WI38 (cell line): ENCODE results near the gene CD4.

Experiments used
- H3K4me3 ChIP-seq: 2 replicates; pipeline ENCODE4 v1.5.1; 2011; ENCODE audit warnings: low read depth, mild to moderate bottlenecking, control low read depth, low read length
- CTCF ChIP-seq: IDR thresholded peaks from 2 replicates; pipeline ENCODE4 v1.5.1; 2012; ENCODE audit warnings: low read depth, mild to moderate bottlenecking, control low read depth, low read length

Gene CD4

GRCh38 chr12:6758506-6759095 is 30.7 kb upstream of the CD4 start:
- no peak for TF ChIP-seq CTCF
- H3K4me3 ChIP-seq: no peak overlapping the region

GRCh38 chr12:6759741-6760140 is 29.6 kb upstream of the CD4 start:
- H3K4me3 ChIP-seq: no peak overlapping the region
- no peak for TF ChIP-seq CTCF

GRCh38 chr12:6763380-6763779 is 25.9 kb upstream of the CD4 start:
- TF ChIP-seq CTCF: no peak

GRCh38 chr12:6764011-6764828 is 25.1 kb upstream of the CD4 start:
- TF ChIP-seq CTCF: no peak
- H3K4me3 ChIP-seq: peak overlapping the region; percentile 51

More at GRCh38 chr12:6763380-6763779, 25.9 kb upstream of the CD4 start:
- peak overlapping the region; percentile 51 for H3K4me3 ChIP-seq

- TF ChIP-seq CTCF: no peak
- H3K4me3 ChIP-seq: peak overlapping the region; percentile 94
Measured at GRCh38 chr12:6765048-6765633, 24.2 kb upstream of the CD4 start.

GRCh38 chr12:6765634-6766581 is 23.4 kb upstream of the CD4 start, which contains the start of gene PTMS:
Gene PTMS (plus strand): TSS chr12:6766363. CDS start chr12:6766706, 343 bp downstream.
- no peak for TF ChIP-seq CTCF

More at GRCh38 chr12:6765634-6766581, 23.4 kb upstream of the CD4 start, which contains the start of gene PTMS:
- H3K4me3 ChIP-seq: peak within 1 kb of the TSS; percentile 94
